H4 (cell line): Measurements from ENCODE around the gene MT1G. TPM values are rescaled to one million over a fixed set of nuclear protein-coding genes. Genes with fewer than 3 reads are reported as not detected.
"Not testable (repeated sequence)": the region's sequence is repeated elsewhere in the genome, so short reads cannot be mapped to it uniquely, and the experiment has no call there.

ENCODE experiments used
- DNase-seq: peaks from one replicate; pipeline ENCODE4 v3.0.0-alpha.2; 2015; ENCODE audit warnings: low spot score
- total RNA-seq: library from RNA; depleted of rRNA; stranded (reverse); fragments of >200 nt; shearing (Covaris generic); gene quantifications from 2 replicates; pipeline ENCODE4 v1.2.3, GENCODE V29; 2014; rRNA removed

MT1G gene
- total RNA-seq, 1 experiment from 2014 or later, result not detected

DNA sequence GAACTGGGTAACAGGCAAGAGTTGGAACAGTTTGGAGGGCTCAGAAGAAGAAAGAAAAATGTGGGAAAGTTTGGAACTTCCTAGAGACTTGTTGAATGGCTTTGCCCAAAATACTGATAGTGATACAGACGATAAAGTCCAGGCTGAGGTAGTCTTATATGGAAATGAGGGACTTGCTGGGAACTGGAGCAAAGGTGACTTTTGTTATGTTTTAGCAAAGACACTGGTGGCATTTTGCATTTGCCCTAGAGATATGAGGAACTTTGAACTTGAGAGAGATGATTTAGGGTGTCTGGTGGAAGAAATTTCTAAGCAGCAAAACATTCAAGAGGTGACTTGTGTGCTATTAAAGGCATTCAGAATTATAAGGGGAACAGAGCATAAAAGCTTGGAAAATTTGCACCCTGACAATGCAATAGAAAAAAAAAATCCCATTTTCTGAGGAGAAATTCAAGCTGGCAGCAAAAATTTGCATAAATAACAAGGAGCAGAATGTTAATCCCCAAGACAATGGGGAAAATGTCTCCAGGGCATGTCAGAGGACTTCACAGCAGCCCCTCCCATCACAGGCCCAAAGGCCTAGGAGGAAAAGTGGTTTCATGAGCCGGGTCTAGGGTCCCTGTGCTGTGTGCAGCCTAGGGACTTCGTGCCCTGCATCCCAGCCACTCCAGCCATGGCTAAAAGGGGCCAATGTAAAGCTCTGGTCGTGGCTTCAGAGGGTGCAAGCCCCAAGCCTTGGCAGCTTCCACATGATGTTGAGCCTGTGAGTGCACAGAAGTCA is 46.0 kb downstream of the MT1G start:
- not testable (repeated sequence) for DNase-seq

DNA sequence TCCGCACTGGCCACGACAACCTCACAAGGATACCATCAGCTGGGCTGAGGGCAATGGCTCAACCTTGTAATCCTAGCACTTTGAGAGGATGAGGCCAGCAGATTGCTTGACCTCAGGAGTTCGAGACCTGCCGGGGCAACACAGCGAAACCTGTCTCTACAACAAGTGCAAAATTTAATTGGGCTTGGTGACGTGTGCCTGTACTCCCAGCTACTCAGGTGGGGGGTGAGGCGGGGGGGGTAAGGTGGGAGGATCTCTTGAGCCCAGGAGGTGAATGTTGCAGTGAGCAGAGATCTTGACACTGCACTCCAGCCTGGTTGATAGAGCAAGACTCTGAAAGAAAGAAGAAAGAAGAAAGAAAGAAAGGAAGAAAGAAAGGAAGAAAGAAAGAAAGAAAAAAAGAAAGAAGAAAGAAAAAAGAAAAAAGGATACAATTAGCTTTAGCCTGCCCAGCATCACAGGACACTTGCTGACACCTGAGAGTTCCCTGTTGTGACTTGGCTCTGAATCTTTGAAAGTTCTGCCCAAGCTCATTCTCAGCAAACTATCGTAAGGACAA is 47.4 kb downstream of the MT1G start:
- no peak for DNase-seq

DNA sequence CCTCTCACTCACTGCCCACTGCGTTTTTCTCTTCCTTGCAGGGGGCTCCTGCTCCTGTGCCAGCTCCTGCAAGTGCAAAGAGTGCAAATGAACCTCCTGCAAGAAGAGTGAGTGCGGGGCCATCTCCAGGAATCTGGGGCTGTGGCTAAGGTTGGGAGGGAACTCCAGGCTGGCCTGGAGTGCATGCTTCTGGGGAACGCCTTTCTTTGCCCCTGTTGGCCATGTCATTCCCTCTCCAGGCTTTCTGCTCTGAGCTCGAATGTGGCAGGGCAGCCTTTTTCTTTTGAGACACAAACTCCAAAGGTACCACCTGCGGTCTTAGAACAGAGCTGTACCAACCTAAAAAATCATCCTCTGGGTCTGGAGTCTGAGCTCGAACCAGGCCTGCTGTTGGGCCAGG is 49.7 kb downstream of the MT1G start:
- DNase-seq, result no peak

GRCh38 chr16:56617212-56618085 is 50.4 kb downstream of the MT1G start:
- no peak for DNase-seq

Other genes with a start within 250 kb of the MT1G start
- 79.7 and 87.8 TPM in 2 replicates for gene AMFR, start 242.5 kb downstream of the MT1G start, total RNA-seq
- 93.0 and 147 TPM in 2 replicates for gene NUDT21, start 216.7 kb downstream of the MT1G start, total RNA-seq
- gene OGFOD1, start 216.5 kb downstream of the MT1G start, total RNA-seq, result 77.7 and 95.5 TPM in 2 replicates
- 46.6 and 52.3 TPM in 2 replicates for gene BBS2, start 148.0 kb downstream of the MT1G start, total RNA-seq
- gene MT4, start 103.0 kb downstream of the MT1G start, total RNA-seq, result not detected in 2 replicates
- not detected in 2 replicates for gene MT3, start 78.5 kb downstream of the MT1G start, total RNA-seq
- gene MT2A, start 59.5 kb downstream of the MT1G start, total RNA-seq, result 98.0 and 122 TPM in 2 replicates
- not detected in 2 replicates for gene MT1E, start 42.3 kb downstream of the MT1G start, total RNA-seq
- not detected in 2 replicates for gene MT1M, start 35.4 kb downstream of the MT1G start, total RNA-seq
- not detected in 2 replicates for gene MT1A, start 29.4 kb downstream of the MT1G start, total RNA-seq
- gene MT1B, start 16.2 kb downstream of the MT1G start, total RNA-seq, result not detected in 2 replicates
- gene MT1F, start 10.1 kb downstream of the MT1G start, total RNA-seq, result 0.14 TPM in 1 of 2 replicates, not detected in the other
- not detected in 2 replicates for gene MT1H, start 1.7 kb upstream of the MT1G start, total RNA-seq
- gene MT1X, start 14.4 kb upstream of the MT1G start, total RNA-seq, result 78.7 and 86.8 TPM in 2 replicates
- 89.0 and 100 TPM in 2 replicates for gene NUP93, start 62.1 kb upstream of the MT1G start, total RNA-seq
- not detected in 2 replicates for gene SLC12A3, start 197.1 kb upstream of the MT1G start, total RNA-seq